ENCODE measurements around the gene EXOC4. TPM values are rescaled to one million over a fixed set of nuclear protein-coding genes. Genes with fewer than 3 reads are reported as not detected.

EXOC4 gene
- total RNA-seq, 1 donor from 2014 or later, result 41.3 TPM

- TF ChIP-seq CTCF (conservative IDR thresholded peaks at IDR 0.05; ENCODE audit: low read depth, low read length), result no peak
- H3K4me3 ChIP-seq (ENCODE audit: low read depth, low read length), result no peak overlapping the region
Observed at GRCh38 chr7:133255486-133255885, 2.6 kb downstream of the EXOC4 start.

GRCh38 chr7:133258174-133258573 is 5.3 kb downstream of the EXOC4 start:
- no peak for TF ChIP-seq CTCF (conservative IDR thresholded peaks at IDR 0.05; ENCODE audit: low read depth, low read length)
- DNase-seq (ENCODE audit: low read depth), result no peak
- no peak overlapping the region for H3K4me3 ChIP-seq (ENCODE audit: low read depth, low read length)

More at GRCh38 chr7:133255486-133255885, 2.6 kb downstream of the EXOC4 start:
- DNase-seq (ENCODE audit: low read depth), result no peak

- no peak for DNase-seq (ENCODE audit: low read depth)
- TF ChIP-seq CTCF (conservative IDR thresholded peaks at IDR 0.05; ENCODE audit: low read depth, low read length), result no peak
- no peak overlapping the region for H3K4me3 ChIP-seq (ENCODE audit: low read depth, low read length)
Observed at GRCh38 chr7:133265821-133266220, 12.9 kb downstream of the EXOC4 start.

- DNase-seq (ENCODE audit: low read depth), result no peak
- TF ChIP-seq CTCF (conservative IDR thresholded peaks at IDR 0.05; ENCODE audit: low read depth, low read length), result no peak
- no peak overlapping the region for H3K4me3 ChIP-seq (ENCODE audit: low read depth, low read length)
Observed at GRCh38 chr7:133268355-133268754, 15.5 kb downstream of the EXOC4 start.

- DNase-seq (ENCODE audit: low read depth), result no peak
- TF ChIP-seq CTCF (conservative IDR thresholded peaks at IDR 0.05; ENCODE audit: low read depth, low read length), result no peak
- H3K4me3 ChIP-seq (ENCODE audit: low read depth, low read length), result no peak overlapping the region
Observed at GRCh38 chr7:133272336-133272735, 19.5 kb downstream of the EXOC4 start.

GRCh38 chr7:133273227-133273626 is 20.3 kb downstream of the EXOC4 start:
- no peak overlapping the region for H3K4me3 ChIP-seq (ENCODE audit: low read depth, low read length)
- no peak for DNase-seq (ENCODE audit: low read depth)
- TF ChIP-seq CTCF (conservative IDR thresholded peaks at IDR 0.05; ENCODE audit: low read depth, low read length), result no peak

GRCh38 chr7:133274265-133274664 is 21.4 kb downstream of the EXOC4 start:
- DNase-seq (ENCODE audit: low read depth), result no peak
- H3K4me3 ChIP-seq (ENCODE audit: low read depth, low read length), result no peak overlapping the region
- TF ChIP-seq CTCF (conservative IDR thresholded peaks at IDR 0.05; ENCODE audit: low read depth, low read length), result no peak
